HepG2 (cell line): ENCODE results near the gene CALN1. TPM values are rescaled to one million over a fixed set of nuclear protein-coding genes. Genes with fewer than 3 reads are reported as not detected.
"Not testable (repeated sequence)": the region's sequence is repeated elsewhere in the genome, so short reads cannot be mapped to it uniquely, and the experiment has no call there.

Source experiments
- ATAC-seq: fragments of 200-7000 bp; cut with Tn5 transposase; 3 replicates; pipeline ENCODE4 v1.9.1; 2020; ENCODE audit warnings: mild to moderate bottlenecking, moderate library complexity
- BruUV-seq: library from RNA; stranded (reverse); fragments of 400-500 nt; replicated peaks from 2 replicates; lab custom pipeline; 2021; lab: Mats Ljungman, UMichigan
- CTCF ChIA-PET: fragments of 300-600 bp; formaldehyde crosslinking; extraction: SDS; loops from one replicate; lab custom pipeline; 2021; ENCODE audit warnings: low total read pairs, inconsistent platforms, low intra/inter-chr PET ratio; lab: Yijun Ruan, JAX
- POLR2A ChIA-PET: fragments of 350-600 bp; sonication (Branson Sonifier 250); formaldehyde crosslinking; loops from one replicate; lab custom pipeline; 2020; ENCODE audit warnings: antibody characterized with exemption, inconsistent platforms; lab: Yijun Ruan, JAX
- DNase-seq: peaks from one replicate; pipeline ENCODE4 v3.0.0-alpha.2; 2015; ENCODE audit warnings: low spot score
- FAIRE-seq: peaks from 3 replicates; lab custom pipeline; 2011; peaks lifted over from hg19 to GRCh38; lab: Jason Lieb, UNC
- H2AFZ ChIP-seq: one replicate; pipeline ENCODE4 v1.6.1; 2011; ENCODE audit warnings: low read length, inconsistent platforms
- H3K27ac ChIP-seq: fragments of 300-600 bp; 3 replicates; pipeline ENCODE4 v1.8.0; 2011; ENCODE audit warnings: mixed run types, mild to moderate bottlenecking, mixed read lengths, low read length, inconsistent platforms; ENCODE audit not compliant: insufficient read depth; ENCODE audit errors: extremely low read length
- H3K27me3 ChIP-seq, 2 experiments: fragments of 200-600 bp in 1 of 2; 2 replicates in 1 of 2; 3 replicates in 1 of 2; pipeline versions ENCODE4 v1.6.0 to v1.8.0; 2011; ENCODE audit warnings: low read length in 2 of 2, mild to moderate bottlenecking in 2 of 2, moderate library complexity in 2 of 2, inconsistent platforms in 1 of 2; ENCODE audit not compliant: insufficient read depth in 2 of 2, control insufficient read depth in 1 of 2
- H3K36me3 ChIP-seq, 2 experiments: fragments of 200-600 bp in 1 of 2; replicated peaks in 1 of 2; 2 replicates in 1 of 2; 3 replicates in 1 of 2; pipeline versions ENCODE4 v1.5.1 to v1.8.0; 2011; ENCODE audit warnings: low read length in 2 of 2, inconsistent platforms in 1 of 2; ENCODE audit not compliant: insufficient read depth in 2 of 2, control insufficient read depth in 1 of 2
- H3K4me1 ChIP-seq: 2 replicates; pipeline ENCODE4 v1.5.1; 2012; ENCODE audit warnings: low read length, inconsistent platforms; ENCODE audit not compliant: insufficient read depth
- H3K4me2 ChIP-seq: 2 replicates; pipeline ENCODE4 v1.6.0; 2011; ENCODE audit warnings: low read depth, low read length, inconsistent platforms
- H3K4me3 ChIP-seq, 3 experiments: fragments of 200-600 bp in 1 of 3; sonication (generic), shearing (Covaris generic) in 1 of 3; replicated peaks in 1 of 3; 2 replicates each; pipeline ENCODE4 v1.5.1; 2011 to 2016; ENCODE audit warnings: low read length in 3 of 3, inconsistent platforms in 2 of 3, low read depth in 2 of 3, mild to moderate bottlenecking in 2 of 3, control low read depth in 1 of 3, mixed read lengths in 1 of 3; ENCODE audit not compliant: insufficient read depth in 1 of 3
- H3K79me2 ChIP-seq: one replicate; pipeline ENCODE4 v1.6.1; 2011; ENCODE audit warnings: low read length, inconsistent platforms; ENCODE audit not compliant: insufficient read depth
- H3K9ac ChIP-seq: 2 replicates; pipeline ENCODE4 v1.6.0; 2011; ENCODE audit warnings: mild to moderate bottlenecking, low read depth, low read length, inconsistent platforms; ENCODE audit not compliant: insufficient read depth
- H3K9me3 ChIP-seq: 2 replicates; pipeline ENCODE4 v1.5.1; 2012; ENCODE audit warnings: mild to moderate bottlenecking, low read length
- H4K20me1 ChIP-seq: 2 replicates; pipeline ENCODE4 v1.6.0; 2011; ENCODE audit warnings: inconsistent platforms, mild to moderate bottlenecking, low read length, moderate library complexity; ENCODE audit not compliant: insufficient read depth
- CTCF ChIP-seq: sonication (generic); formaldehyde crosslinking; IDR thresholded peaks from 2 replicates; pipeline ENCODE4 v1.5.0; 2020; ENCODE audit warnings: mild to moderate bottlenecking, missing genetic modification reagents, moderate library complexity
- EP300 ChIP-seq, 3 experiments: sonication (generic) in 1 of 3; formaldehyde crosslinking in 1 of 3; IDR thresholded peaks; 2 replicates each; pipeline versions ENCODE4 v1.5.1 to v1.6.1; 2011 to 2020; ENCODE audit warnings: low read depth in 2 of 3, low read length in 2 of 3, borderline replicate concordance in 1 of 3, improper control_type of control experiment in 1 of 3, mild to moderate bottlenecking in 1 of 3, missing genetic modification reagents in 1 of 3, moderate library complexity in 1 of 3
- MAFK ChIP-seq, 2 experiments: IDR thresholded peaks in 1 of 2; conservative IDR thresholded peaks in 1 of 2; 2 replicates each; pipeline ENCODE4 v1.6.1; 2011; ENCODE audit warnings: improper control_type of control experiment in 2 of 2, low read length in 2 of 2
- NBN ChIP-seq: fragments of 450-650 bp; conservative IDR thresholded peaks from 2 replicates; pipeline ENCODE4 v1.6.1; 2017
- NFYC ChIP-seq: IDR thresholded peaks from 2 replicates; pipeline ENCODE4 v1.6.1; 2016; ENCODE audit warnings: missing genetic modification reagents, missing compliant biosample characterization
- TAF1 ChIP-seq: sonication (generic); formaldehyde crosslinking; IDR thresholded peaks from 2 replicates; pipeline ENCODE4 v1.4.0; 2020; ENCODE audit warnings: missing genetic modification reagents
- TERF1 ChIP-seq: sonication (generic); formaldehyde crosslinking; IDR thresholded peaks from 2 replicates; pipeline ENCODE4 v1.8.0; 2022; ENCODE audit warnings: mild to moderate bottlenecking, missing genetic modification reagents, moderate library complexity
- U2AF2 ChIP-seq: fragments of 200-400 bp; formaldehyde crosslinking; IDR thresholded peaks from 2 replicates; pipeline ENCODE4 v1.6.1; 2017; ENCODE audit warnings: low read depth, mild to moderate bottlenecking, low read length
- USF2 ChIP-seq, 2 experiments: sonication (generic) in 1 of 2; formaldehyde crosslinking in 1 of 2; IDR thresholded peaks; 2 replicates each; pipeline versions ENCODE4 v1.5.1 to v1.6.1; 2011 to 2020; ENCODE audit warnings: borderline replicate concordance in 1 of 2, low read depth in 1 of 2, low read length in 1 of 2, mild to moderate bottlenecking in 1 of 2, missing genetic modification reagents in 1 of 2, moderate library complexity in 1 of 2
- ZNF616 ChIP-seq: sonication (generic); formaldehyde crosslinking; IDR thresholded peaks from 2 replicates; pipeline ENCODE4 v1.5.0; 2020; ENCODE audit warnings: low read depth, mild to moderate bottlenecking, missing genetic modification reagents
- WGBS: methylation state at CpG from one replicate; pipeline ENCODE4 v1.1.6; 2017; ENCODE audit warnings: low lambda C conversion rate; 5-methylcytosine and 5-hydroxymethylcytosine counted together
- in situ Hi-C: cut with HindIII; loops from 2 replicates; pipeline ENCODE4 v1.10.0; 2017; ENCODE audit warnings: low pct_unique_long_range_greater_than_20kb; ENCODE audit not compliant: extremely low pct_ligation_motif_present
- intact Hi-C: fragments of 100-400 bp; cut with micrococcal nuclease; formaldehyde crosslinking; loops from one replicate; pipeline ENCODE4 v1.10.0; 2022; ENCODE audit not compliant: unreplicated experiment
- polyA plus RNA-seq, 8 experiments: library from polyadenylated mRNA; depleted of rRNA in 3 of 8; stranded (reverse) in 7 of 8; unstranded in 1 of 8; fragments of >200 nt; fragmentation: Illumina TruSeq in 4 of 8; extraction: Trizol in 4 of 8; gene quantifications; 2 replicates each; pipeline versions ENCODE4 v1.2.1 to v1.2.3, GENCODE V29; 2011 to 2016; ENCODE audit warnings: low read depth in 4 of 8, missing spikeins in 1 of 8, mixed read lengths in 1 of 8; ENCODE audit not compliant: insufficient read depth in 1 of 8
- total RNA-seq, 5 experiments: library from RNA; depleted of rRNA; stranded (reverse); fragments of >200 nt; fragmentation: Illumina TruSeq; extraction: Trizol; gene quantifications; 2 replicates each; pipeline ENCODE4 v1.2.3, GENCODE V29; 2016; ENCODE audit warnings: low read depth in 1 of 5

Gene CALN1
- total and polyA plus RNA-seq, 2 of the 13 experiments (the other 11 are each of a cell fraction or from before 2014, with no cell fraction given) = not detected

GRCh38 chr7:71737931-71738540 lies 674.1 kb downstream of the CALN1 start:
- DNase-seq, intact Hi-C loops, H3K79me2 ChIP-seq, H3K9ac ChIP-seq, FAIRE-seq, ATAC-seq, POLR2A ChIA-PET, H3K4me2 ChIP-seq, H3K4me1 ChIP-seq, H3K36me3 ChIP-seq, H3K27ac ChIP-seq, H2AFZ ChIP-seq, CTCF ChIA-PET, H3K27me3 ChIP-seq, H3K4me3 ChIP-seq, BruUV-seq, H3K9me3 ChIP-seq, H4K20me1 ChIP-seq: not testable (repeated sequence)
- 75% methylated on average over 18 of the region's 42 CpGs for WGBS
- in situ Hi-C loops = loop anchor here (5.0 kb wide), 1 partner anchor 881 kb away; no protein-coding TSS in a partner anchor

GRCh38 chr7:71735961-71736556 lies 676.1 kb downstream of the CALN1 start:
- no peak overlapping the region for H3K9ac ChIP-seq
- no peaks in the 10 kb centered on the region for H3K79me2 ChIP-seq
- CTCF ChIA-PET = interaction anchor here (0.7 to 2.4 kb wide), 5 partner anchors 879 to 909 kb away, joined by 3 to 23 read pairs (median 3); no protein-coding TSS in a partner anchor
- in situ Hi-C loops (loop anchor here (5.0 kb wide), 1 partner anchor 879 kb away; no protein-coding TSS in a partner anchor), intact Hi-C loops (loop anchor here (1.0 kb wide), 1 partner anchor 907 kb away; no protein-coding TSS in a partner anchor)
- H2AFZ ChIP-seq = no peak overlapping the region
- no peaks in the 10 kb centered on the region for H3K4me1 ChIP-seq
- H3K27ac ChIP-seq = no peak overlapping the region
- H3K9me3 ChIP-seq = no peaks in the 10 kb centered on the region
- no peaks in the 10 kb centered on the region for H3K36me3 ChIP-seq
- H4K20me1 ChIP-seq = no peaks in the 10 kb centered on the region
- peaks cover 0 to 9% of the 10 kb centered on the region in 2 experiments; a peak in 1 of 5 replicates for H3K27me3 ChIP-seq
- DNase-seq (peak; percentile 51), ATAC-seq (peak; percentile 85), FAIRE-seq (peak; percentile 73)
- POLR2A ChIA-PET = no interaction called here
- BruUV-seq = no TSS peak
- no peak overlapping the region for H3K4me3 ChIP-seq
- 19% methylated on average over 7 of the region's 7 CpGs for WGBS
- H3K4me2 ChIP-seq = no peak overlapping the region
- TF ChIP-seq EP300 (IDR thresholded peaks at IDR 0.05; ENCODE audit: low read depth in 2 of 2, low read length in 2 of 2) (no peak), EP300 (CRISPR knock-in tag; IDR thresholded peaks at IDR 0.05; ENCODE audit: borderline replicate concordance) (no peak), NFYC (CRISPR knock-in tag) (no peak), USF2 (IDR thresholded peaks at IDR 0.05; ENCODE audit: low read depth, low read length) (no peak), USF2 (CRISPR knock-in tag; IDR thresholded peaks at IDR 0.05; ENCODE audit: borderline replicate concordance) (no peak), CTCF (CRISPR knock-in tag) (peak; percentile 88), TERF1 (no peak), ZNF616 (CRISPR knock-in tag) (no peak), NBN (no peak), MAFK (conservative IDR thresholded peaks at IDR 0.05 in 1 of 2, IDR thresholded peaks at IDR 0.05 in 1 of 2; ENCODE audit: low read length in 2 of 2) (no peak), U2AF2 (no peak), TAF1 (CRISPR knock-in tag) (no peak)
